OCI-LY7 (cell line): ENCODE results near the gene MAP3K8. TPM values are rescaled to one million over a fixed set of nuclear protein-coding genes. Genes with fewer than 3 reads are reported as not detected.

Experiments
- BruUV-seq: library from RNA; stranded (reverse); fragments of 400-500 nt; replicated peaks from 2 replicates; lab custom pipeline; 2021; lab: Mats Ljungman, UMichigan
- CTCF ChIA-PET: fragments of 300-600 bp; sonication (Branson Sonifier 250); formaldehyde crosslinking; loops from one replicate; lab custom pipeline; 2022; ENCODE audit warnings: antibody characterized with exemption; ENCODE audit not compliant: unreplicated experiment; lab: Charles Lee
- POLR2A ChIA-PET: fragments of 300-600 bp; sonication (Branson Sonifier 250); formaldehyde crosslinking; loops from one replicate; lab custom pipeline; 2022; ENCODE audit warnings: antibody characterized with exemption; lab: Charles Lee
- DNase-seq: peaks from one replicate; pipeline ENCODE4 v3.0.0-alpha.2; 2015; ENCODE audit warnings: low spot score
- H2AFZ ChIP-seq: fragments of 200-600 bp; sonication (generic), shearing (Covaris generic); 2 replicates; pipeline ENCODE4 v1.6.1; 2014; ENCODE audit warnings: mild to moderate bottlenecking, antibody characterized with exemption, low read length, moderate library complexity
- H3K27ac ChIP-seq: fragments of 200-600 bp; sonication (generic); 2 replicates; pipeline ENCODE4 v1.5.1; 2014; ENCODE audit warnings: mixed run types, low read depth, mild to moderate bottlenecking, moderate library complexity, low read length, inconsistent platforms; ENCODE audit not compliant: poor library complexity, severe bottlenecking
- H3K36me3 ChIP-seq: fragments of 200-600 bp; sonication (generic); 2 replicates; pipeline ENCODE4 v1.6.1; 2014; ENCODE audit warnings: mild to moderate bottlenecking, antibody characterized with exemption, low read length, moderate library complexity, mixed read lengths; ENCODE audit not compliant: insufficient read depth
- H3K4me1 ChIP-seq: fragments of 200-600 bp; sonication (generic); 2 replicates; pipeline ENCODE4 v1.5.1; 2014; ENCODE audit warnings: mild to moderate bottlenecking, low read length; ENCODE audit not compliant: insufficient read depth, poor library complexity, severe bottlenecking
- H3K4me2 ChIP-seq: fragments of 200-600 bp; sonication (generic); 2 replicates; pipeline ENCODE4 v1.6.1; 2014; ENCODE audit warnings: mild to moderate bottlenecking, low read length
- H3K4me3 ChIP-seq: fragments of 200-600 bp; sonication (generic); 2 replicates; pipeline ENCODE4 v1.5.1; 2014; ENCODE audit warnings: mild to moderate bottlenecking, low read depth, low read length; ENCODE audit not compliant: poor library complexity, severe bottlenecking
- H3K79me2 ChIP-seq: fragments of 200-600 bp; sonication (generic); 2 replicates; pipeline ENCODE4 v1.6.1; 2016; ENCODE audit warnings: low read depth, mild to moderate bottlenecking, low read length, moderate library complexity, mixed read lengths; ENCODE audit not compliant: insufficient read depth
- H3K9me2 ChIP-seq: fragments of 200-600 bp; sonication (generic); 2 replicates; pipeline ENCODE4 v1.6.1; 2016; ENCODE audit warnings: mild to moderate bottlenecking, low read length, mixed read lengths; ENCODE audit not compliant: insufficient read depth
- H3K9me3 ChIP-seq: fragments of 200-600 bp; sonication (generic); 2 replicates; pipeline ENCODE4 v1.6.1; 2014; ENCODE audit warnings: mild to moderate bottlenecking, mixed run types, low read length, mixed read lengths
- H4K20me1 ChIP-seq: fragments of 200-600 bp; sonication (generic); 2 replicates; pipeline ENCODE4 v1.6.1; 2014; ENCODE audit warnings: mild to moderate bottlenecking, antibody characterized with exemption, low read length, moderate library complexity, mixed read lengths; ENCODE audit not compliant: insufficient read depth
- CTCF ChIP-seq: fragments of 200-600 bp; sonication (generic); conservative IDR thresholded peaks from 2 replicates; pipeline ENCODE4 v1.5.1; 2014; ENCODE audit warnings: mild to moderate bottlenecking, antibody characterized with exemption, low read length, moderate library complexity, mixed read lengths
- EZH2phosphoT487 ChIP-seq: fragments of 200-600 bp; sonication (generic); IDR thresholded peaks from 2 replicates; pipeline ENCODE4 v1.6.1; 2018; ENCODE audit warnings: low read depth, borderline replicate concordance, mild to moderate bottlenecking, mixed run types, antibody characterized with exemption, low read length, moderate library complexity, mixed read lengths
- intact Hi-C: fragments of 100-400 bp; cut with micrococcal nuclease; formaldehyde crosslinking; loops from one replicate; pipeline ENCODE4 v1.10.0; 2022; ENCODE audit not compliant: unreplicated experiment
- total RNA-seq, 2 experiments: library from RNA; depleted of rRNA in 1 of 2; stranded (reverse); fragments of >200 nt in 1 of 2; shearing (Covaris generic) in 1 of 2; gene quantifications; 2 replicates each; pipeline ENCODE4 v1.2.3, GENCODE V29; 2014 to 2022

Gene MAP3K8
- total RNA-seq, 2 experiments from 2014 or later = 10.8 to 21.9 TPM

DNA sequence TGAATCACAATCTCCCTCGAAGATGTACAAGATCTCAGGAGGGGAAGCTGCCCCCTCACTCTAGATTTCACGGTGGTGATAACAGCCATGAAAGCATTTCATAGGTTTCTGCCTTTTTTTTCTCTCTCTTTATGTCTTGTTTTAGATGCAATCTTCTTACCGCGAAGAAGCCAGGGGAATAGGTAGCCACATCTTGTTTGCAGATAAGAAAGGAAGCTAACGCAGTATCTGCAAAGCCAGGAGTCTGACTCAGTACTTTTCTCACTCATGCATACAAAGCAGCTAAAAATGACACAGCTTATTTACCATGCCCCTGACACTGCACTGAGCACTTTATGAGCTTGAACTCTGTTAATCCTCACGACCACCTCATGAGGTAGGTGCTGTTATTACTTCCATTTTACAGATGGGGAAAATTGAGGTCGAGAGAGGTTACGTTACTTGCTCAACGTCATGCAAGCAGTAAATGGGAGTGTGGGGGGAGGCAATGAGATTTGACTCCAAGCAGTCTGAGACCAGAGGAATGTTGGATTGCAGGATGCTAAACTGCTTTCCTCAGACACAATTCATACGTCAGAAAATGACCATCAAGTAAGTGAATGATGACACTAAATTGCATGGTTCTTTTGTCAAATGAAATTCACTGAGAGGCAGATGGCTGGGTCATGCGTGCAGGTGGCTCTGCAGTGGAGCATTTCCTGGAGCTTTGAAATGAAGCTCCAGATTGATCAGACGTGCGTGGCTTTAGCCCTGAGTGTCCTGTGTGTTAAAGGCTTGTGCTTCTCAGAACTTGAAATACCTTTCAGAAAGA lies 3.3 kb downstream of the MAP3K8 start:
- Histone ChIP-seq H3K4me2 (peak overlapping the region; percentile 91), H2AFZ (peak overlapping the region; percentile 53), H3K9me2 (no peaks in the 10 kb centered on the region), H3K4me3 (peak overlapping the region; percentile 94), H3K9me3 (no peaks in the 10 kb centered on the region), H3K27ac (peak overlapping the region; percentile 67), H3K36me3 (peaks cover 29% of the 10 kb centered on the region), H3K4me1 (peaks cover 40% of the 10 kb centered on the region), H4K20me1 (no peaks in the 10 kb centered on the region), H3K79me2 (peaks cover 45% of the 10 kb centered on the region)
- no TSS peak for BruUV-seq
- no peak for TF ChIP-seq EZH2phosphoT487
- TF ChIP-seq CTCF = no peak
- CTCF ChIA-PET = interaction anchor here (0.5 to 1.8 kb wide), 5 partner anchors 30 to 99 kb away, joined by 3 to 5 read pairs (median 3); no protein-coding TSS in a partner anchor
- DNase-seq = peak; percentile 77
- intact Hi-C loops = loop anchor here (1.0 to 2.0 kb wide), 4 partner anchors 19 to 268 kb away; no protein-coding TSS in a partner anchor
- POLR2A ChIA-PET = interaction anchor here (0.7 to 4.0 kb wide), 17 partner anchors 9 to 229 kb away, joined by 3 to 29 read pairs (median 8); no protein-coding TSS in a partner anchor

DNA sequence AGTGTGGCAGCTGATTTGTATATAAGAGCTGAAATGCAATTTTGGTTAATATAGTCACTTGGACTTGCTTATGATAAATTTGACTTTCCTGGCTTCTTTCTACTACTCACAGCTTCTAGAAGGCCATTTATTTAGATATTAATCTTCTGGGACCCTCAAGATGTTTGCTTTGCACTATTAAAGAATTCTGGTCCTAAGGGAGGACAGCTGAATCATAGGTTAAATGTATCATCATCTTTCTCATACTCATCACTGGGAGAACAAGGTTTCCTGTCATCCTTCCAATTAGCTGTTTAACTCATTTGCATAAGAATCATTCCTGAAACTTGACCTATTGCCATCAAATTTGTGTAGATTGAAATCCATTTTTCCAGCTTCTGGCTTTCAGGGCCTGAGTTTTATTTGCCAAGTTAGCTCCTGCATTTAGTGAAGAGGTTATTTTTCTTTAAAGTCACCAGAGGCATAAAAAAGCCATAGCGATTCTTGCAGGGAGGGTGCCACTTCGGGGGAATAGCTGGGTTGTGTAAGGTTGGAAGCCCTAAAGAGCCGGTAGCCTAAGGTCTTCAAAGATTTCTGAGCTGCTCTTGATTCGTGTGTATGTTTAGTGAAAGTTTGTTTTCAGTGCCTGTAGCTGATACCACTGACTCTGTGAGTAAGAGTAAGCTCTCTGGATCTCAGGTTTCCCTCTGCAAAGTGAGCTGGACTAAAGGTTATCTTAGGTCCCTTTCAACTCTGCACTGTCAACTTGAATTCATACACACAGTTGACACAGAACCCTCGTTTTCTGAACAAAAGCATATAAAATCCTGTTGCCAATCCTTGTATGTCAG lies 4.3 kb downstream of the MAP3K8 start:
- no peaks in the 10 kb centered on the region for H4K20me1 ChIP-seq

More for the DNA sequence above, 4.3 kb downstream of the MAP3K8 start:
- peak overlapping the region; percentile 67 for H3K27ac ChIP-seq
- no peaks in the 10 kb centered on the region for H3K9me3 ChIP-seq
- H3K4me3 ChIP-seq = peak overlapping the region; percentile 94
- H3K79me2 ChIP-seq = peaks cover 45% of the 10 kb centered on the region
- ChIA-PET POLR2A (interaction anchor here (0.6 to 4.0 kb wide), 19 partner anchors 9 to 1896 kb away, joined by 3 to 29 read pairs (median 6); no protein-coding TSS in a partner anchor), CTCF (interaction anchor here (0.9 to 1.8 kb wide), 4 partner anchors 17 to 98 kb away, joined by 3 to 5 read pairs (median 4); no protein-coding TSS in a partner anchor)
- no peaks in the 10 kb centered on the region for H3K9me2 ChIP-seq
- BruUV-seq = no TSS peak
- peaks cover 36% of the 10 kb centered on the region for H3K4me1 ChIP-seq
- no peak for TF ChIP-seq CTCF
- no peak for TF ChIP-seq EZH2phosphoT487
- peaks cover 38% of the 10 kb centered on the region for H3K36me3 ChIP-seq
- peak overlapping the region; percentile 53; the same call in 1 of the 2 replicates for H2AFZ ChIP-seq
- DNase-seq = no peak
- peak overlapping the region; percentile 91 for H3K4me2 ChIP-seq
- intact Hi-C loops = no loop called here
